ENCODE data around the gene ANKRD11.

The ANKRD11 gene

DNA sequence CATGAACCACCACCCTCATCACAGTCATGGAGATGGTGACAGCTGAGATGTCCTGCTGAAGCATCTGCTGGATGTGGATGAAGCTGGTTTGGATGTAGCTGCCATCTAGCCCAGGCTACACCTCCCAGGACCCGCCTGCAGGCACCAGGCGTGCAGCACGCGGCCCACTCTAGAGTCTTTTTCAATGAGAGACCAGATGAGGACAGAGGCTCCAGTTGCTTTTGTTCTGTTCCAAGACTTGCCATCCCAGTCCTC is 170.8 kb downstream of the ANKRD11 start:
- TF ChIP-seq, protein P1, sequence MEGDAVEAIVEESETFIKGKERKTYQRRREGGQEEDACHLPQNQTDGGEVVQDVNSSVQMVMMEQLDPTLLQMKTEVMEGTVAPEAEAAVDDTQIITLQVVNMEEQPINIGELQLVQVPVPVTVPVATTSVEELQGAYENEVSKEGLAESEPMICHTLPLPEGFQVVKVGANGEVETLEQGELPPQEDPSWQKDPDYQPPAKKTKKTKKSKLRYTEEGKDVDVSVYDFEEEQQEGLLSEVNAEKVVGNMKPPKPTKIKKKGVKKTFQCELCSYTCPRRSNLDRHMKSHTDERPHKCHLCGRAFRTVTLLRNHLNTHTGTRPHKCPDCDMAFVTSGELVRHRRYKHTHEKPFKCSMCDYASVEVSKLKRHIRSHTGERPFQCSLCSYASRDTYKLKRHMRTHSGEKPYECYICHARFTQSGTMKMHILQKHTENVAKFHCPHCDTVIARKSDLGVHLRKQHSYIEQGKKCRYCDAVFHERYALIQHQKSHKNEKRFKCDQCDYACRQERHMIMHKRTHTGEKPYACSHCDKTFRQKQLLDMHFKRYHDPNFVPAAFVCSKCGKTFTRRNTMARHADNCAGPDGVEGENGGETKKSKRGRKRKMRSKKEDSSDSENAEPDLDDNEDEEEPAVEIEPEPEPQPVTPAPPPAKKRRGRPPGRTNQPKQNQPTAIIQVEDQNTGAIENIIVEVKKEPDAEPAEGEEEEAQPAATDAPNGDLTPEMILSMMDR (IDR thresholded peaks at IDR 0.05; ENCODE audit: insufficient read depth, low read depth, low read length, missing control alignments), result no peak
- no peak for DNase-seq (ENCODE audit: low read depth)
- H3K4me3 ChIP-seq (ENCODE audit: low read depth, low read length), result no peak overlapping the region

DNA sequence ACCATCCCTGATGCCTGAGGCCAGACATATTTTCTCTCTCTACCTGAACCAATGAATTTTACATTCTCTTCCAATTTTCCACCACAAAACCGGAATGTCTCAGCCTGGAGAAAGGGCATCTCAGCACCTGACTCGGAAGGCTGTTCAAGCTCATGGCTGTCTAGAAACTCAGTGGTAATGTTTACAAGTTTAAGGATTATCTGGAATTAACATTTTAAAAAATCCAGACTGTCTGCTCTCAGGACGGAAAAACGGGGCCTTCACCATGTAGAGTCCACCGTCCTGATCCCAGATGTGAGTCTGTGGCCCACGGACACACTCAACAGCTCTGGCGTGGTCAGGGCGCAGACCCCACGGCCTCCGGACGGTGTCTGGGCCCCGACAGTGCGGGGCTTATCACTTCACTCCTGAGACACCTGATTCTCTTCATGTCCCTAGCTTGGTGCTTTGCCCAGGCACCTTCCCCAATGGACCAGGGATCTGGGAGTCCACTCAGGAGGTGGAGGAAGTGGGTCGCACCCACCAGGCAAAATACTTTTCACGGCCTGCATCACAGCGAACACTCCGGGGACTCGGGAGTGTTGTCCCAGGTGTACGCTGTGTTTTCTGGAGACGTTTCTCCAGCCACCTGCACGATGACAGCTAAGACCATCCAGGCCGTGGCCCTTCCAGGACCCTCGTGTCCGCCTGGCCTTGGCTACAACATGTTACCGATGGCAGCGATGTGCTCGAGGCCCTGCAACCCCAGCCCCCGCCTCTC is 171.3 kb downstream of the ANKRD11 start:
- DNase-seq (ENCODE audit: low read depth), result no peak
- TF ChIP-seq, protein P1 (IDR thresholded peaks at IDR 0.05; ENCODE audit: insufficient read depth, low read depth, low read length, missing control alignments), result no peak
- no peak overlapping the region for H3K4me3 ChIP-seq (ENCODE audit: low read depth, low read length)

DNA sequence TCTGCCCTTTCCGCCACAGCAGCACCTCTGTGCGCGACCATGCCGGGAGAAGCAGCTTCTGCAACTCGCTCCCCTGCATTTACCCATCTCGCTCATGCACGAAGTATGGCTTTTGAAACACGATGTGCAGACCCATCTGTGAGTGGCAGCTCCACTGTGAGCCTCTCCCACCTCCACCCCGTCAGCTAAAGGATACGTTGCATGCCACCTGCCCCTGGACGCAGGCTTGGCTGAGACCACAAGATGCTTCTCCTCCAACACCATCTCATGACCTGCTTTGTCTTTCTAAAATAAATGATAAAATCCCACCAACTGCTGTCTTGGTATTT is 172.0 kb downstream of the ANKRD11 start:
- TF ChIP-seq, protein P1 (IDR thresholded peaks at IDR 0.05; ENCODE audit: insufficient read depth, low read depth, low read length, missing control alignments), result no peak

DNA sequence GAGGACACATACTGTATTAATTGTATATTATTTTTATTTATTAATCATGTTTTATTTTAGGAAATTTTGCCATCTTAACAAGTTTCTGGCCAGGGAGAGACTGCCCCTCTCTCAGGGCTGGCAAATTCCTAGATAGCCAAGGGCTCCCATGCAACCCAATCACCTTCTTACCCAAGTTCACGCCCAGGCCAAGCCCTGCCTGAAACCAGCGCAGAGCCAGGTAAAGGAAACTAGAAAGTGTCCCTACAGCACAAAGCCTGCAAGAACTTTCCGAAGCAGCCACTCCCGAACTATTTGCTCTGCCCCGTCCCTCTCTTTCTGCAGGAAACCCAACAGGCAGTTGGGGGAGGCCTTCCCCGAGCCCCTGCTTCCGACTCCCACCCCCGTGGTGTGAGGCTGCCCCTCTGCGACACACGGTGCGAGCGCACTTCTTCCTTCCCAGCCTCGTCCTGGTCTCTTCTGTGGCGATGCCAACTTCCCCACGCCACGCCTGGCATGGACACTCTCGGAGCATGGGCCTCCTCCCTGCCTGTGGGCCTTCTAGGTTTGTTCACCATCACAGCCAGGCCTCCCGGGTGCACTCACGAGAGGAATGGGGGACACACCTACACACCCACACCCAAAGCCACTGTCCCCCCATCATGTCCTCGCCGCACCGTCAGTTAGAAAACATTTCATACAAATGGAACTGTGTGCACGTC is 172.5 kb downstream of the ANKRD11 start:
- DNase-seq (ENCODE audit: low read depth), result no peak
- TF ChIP-seq, protein P1 (IDR thresholded peaks at IDR 0.05; ENCODE audit: insufficient read depth, low read depth, low read length, missing control alignments), result no peak
- no peak overlapping the region for H3K4me3 ChIP-seq (ENCODE audit: low read depth, low read length)

More for the DNA sequence above, 172.0 kb downstream of the ANKRD11 start:
- no peak for DNase-seq (ENCODE audit: low read depth)
- no peak overlapping the region for H3K4me3 ChIP-seq (ENCODE audit: low read depth, low read length)

DNA sequence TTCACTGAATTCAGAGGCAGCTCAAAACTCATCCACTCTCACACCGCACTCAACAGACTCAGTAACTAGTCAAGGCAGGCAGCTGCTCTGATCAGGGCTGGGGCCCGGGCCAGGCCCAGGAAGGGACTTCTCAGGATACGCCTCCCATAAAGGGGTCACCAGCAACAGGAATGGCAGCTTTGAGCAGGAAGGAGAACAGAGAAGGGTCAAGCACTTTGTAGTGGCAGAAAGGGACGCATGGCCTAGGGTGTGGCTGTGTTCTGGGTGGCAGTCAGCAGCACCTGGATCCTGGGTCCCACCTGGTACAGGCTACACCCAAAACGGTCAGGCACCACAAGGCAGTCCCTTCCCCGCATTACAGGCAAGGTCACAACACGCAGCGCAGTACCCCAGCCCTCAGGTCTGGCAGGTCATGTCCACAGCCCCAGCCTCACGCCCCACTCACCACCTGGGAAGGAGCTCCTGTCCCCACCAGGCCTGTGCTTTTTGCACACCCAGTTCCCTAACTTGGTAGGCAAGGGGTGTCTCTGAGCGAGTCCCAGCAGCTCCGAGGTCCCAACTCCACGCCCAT is 173.2 kb downstream of the ANKRD11 start:
- no peak for DNase-seq (ENCODE audit: low read depth)
- no peak overlapping the region for H3K4me3 ChIP-seq (ENCODE audit: low read depth, low read length)
- TF ChIP-seq, protein P1 (IDR thresholded peaks at IDR 0.05; ENCODE audit: insufficient read depth, low read depth, low read length, missing control alignments), result no peak

DNA sequence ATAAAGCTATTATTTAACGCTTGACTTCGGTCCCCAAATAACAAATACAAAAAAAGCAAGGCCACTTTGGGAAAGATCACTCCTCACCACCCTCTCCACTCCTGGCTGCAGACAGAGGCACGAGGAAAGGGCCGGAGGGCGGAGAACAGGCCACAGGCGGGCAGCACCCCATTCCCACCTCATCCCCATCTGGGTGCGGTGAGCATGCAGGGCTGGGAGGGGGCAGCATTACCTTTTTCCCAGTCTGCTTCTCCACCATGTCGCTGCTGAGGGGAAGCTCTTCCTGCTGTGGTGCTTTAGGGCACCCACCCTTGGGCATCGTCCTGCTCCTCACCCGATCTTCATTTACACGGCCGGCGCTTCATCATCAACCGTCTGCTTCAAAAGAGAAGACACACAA is 173.7 kb downstream of the ANKRD11 start:
- no peak overlapping the region for H3K4me3 ChIP-seq (ENCODE audit: low read depth, low read length)
- TF ChIP-seq, protein P1 (IDR thresholded peaks at IDR 0.05; ENCODE audit: insufficient read depth, low read depth, low read length, missing control alignments), result no peak
- DNase-seq (ENCODE audit: low read depth), result no peak
